Measurements from ENCODE around the gene PQBP1.

GRCh38 chrX:48923771-48924170 lies 26.0 kb downstream of the PQBP1 start:
- TF ChIP-seq CTCF (IDR thresholded peaks at IDR 0.05) = no peak
- no peak for TF ChIP-seq POLR2A (IDR thresholded peaks at IDR 0.05)
